HG03439 (cell line): ENCODE results near the gene CLCN7.

Source experiments
- ATAC-seq: cut with Tn5 transposase; IDR thresholded peaks from one replicate; pipeline ENCODE4 v1.9.1; 2021; ENCODE audit warnings: mild to moderate bottlenecking, moderate library complexity; ENCODE audit not compliant: unreplicated experiment

The CLCN7 gene

DNA sequence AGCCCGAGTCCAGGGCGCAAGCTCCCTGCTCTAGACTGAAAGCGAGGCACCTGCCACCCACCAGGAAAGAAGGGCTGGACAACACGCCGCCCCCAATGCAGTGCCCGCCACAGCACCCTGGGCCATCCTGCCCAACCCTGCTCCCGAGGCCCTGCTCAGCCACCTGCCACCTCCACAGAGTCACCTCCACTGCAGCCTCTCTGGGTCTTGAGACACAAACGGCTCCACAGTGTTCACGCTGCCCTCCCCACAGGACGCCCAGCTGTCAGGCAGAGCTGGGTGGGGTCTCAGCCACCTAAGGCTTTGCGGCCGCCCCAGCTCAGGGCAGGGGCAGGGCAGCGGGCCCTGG is 9.3 kb downstream of the CLCN7 start:
- ATAC-seq = no peak

DNA sequence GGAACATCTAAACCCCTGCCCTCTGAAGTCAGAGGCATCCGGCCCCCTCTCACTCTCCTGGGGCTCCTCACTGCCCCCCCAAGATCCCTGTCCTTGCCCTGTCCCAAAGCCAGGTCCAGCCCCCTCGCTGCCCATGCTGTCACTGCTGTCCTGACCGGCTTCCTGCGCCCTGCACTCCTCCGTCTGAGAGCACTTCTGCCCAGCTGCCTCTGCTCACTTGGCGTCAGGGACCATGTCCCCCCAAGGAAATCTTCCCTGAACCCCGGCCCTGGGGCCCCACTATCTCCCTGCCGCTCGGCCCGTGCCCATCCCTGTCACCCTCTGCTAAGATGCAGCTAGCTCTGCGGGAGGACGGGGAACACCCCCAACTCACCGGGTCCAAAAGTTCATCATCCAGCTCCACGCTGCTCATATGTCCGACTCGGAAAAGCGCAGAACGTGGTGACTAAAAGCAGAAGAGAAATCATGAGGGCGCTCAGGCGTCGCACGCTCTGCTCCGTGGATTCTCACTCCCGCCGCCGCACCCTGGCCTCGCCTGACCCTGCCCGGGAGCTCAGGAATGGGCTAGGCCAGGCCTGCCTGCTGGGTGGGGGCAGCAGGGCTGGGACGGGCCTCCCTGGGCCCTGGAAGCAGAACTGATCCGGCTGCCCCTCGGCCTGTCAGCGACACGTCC is 9.8 kb downstream of the CLCN7 start:
- ATAC-seq = no peak

DNA sequence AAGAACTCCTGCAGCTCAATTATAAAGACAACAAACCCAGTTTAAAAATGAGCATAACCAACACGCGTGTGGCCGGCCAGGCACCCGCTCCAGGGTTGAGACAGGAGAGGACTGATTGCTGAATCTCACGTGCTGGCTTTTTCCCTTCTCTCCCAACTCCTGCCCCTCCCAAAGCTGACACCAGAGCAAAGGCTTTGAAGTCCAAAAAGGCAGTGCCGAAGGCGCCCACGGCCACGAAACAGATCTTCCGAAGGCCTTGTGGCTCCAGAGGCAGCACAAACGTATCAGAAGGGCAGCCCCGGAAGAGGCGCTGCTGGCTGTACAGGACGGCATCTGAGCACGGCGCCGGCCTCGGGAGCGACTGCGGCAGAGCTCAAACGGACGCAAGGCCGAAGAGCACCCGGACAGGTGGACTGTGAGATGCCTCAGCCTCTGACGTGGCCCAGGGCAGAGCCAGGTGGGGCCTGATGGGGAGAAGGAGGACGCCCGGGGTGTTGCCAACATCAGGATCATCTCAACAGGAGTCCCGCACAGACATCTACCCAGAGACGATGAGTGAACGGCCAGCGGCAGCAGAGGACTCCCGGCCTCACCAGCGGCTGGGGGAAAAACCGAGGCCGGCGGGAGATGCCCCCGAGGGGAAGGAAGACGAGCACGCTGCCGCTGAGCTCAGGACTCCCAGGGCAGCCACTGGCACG is 10.5 kb downstream of the CLCN7 start:
- ATAC-seq = no peak

DNA sequence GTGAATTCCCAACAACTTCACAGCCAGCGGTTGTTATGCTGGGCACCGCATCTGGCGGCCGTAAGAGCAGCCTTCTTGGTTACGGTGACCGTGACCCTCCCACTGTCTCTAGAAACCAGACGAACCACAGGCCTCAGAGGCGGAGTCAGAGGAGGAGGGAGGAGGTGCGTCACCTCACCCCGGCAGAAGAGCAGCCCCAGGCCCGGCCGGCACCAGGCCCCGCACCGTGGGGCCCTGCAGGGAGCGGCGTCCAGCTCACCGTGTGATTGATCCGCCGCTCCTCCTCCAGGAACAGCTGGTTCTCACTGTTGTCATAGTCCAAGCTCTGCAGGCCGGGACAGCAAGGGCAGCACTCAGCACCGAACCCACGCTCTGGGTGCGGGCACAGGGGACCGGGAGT is 13.7 kb downstream of the CLCN7 start:
- ATAC-seq = no peak

DNA sequence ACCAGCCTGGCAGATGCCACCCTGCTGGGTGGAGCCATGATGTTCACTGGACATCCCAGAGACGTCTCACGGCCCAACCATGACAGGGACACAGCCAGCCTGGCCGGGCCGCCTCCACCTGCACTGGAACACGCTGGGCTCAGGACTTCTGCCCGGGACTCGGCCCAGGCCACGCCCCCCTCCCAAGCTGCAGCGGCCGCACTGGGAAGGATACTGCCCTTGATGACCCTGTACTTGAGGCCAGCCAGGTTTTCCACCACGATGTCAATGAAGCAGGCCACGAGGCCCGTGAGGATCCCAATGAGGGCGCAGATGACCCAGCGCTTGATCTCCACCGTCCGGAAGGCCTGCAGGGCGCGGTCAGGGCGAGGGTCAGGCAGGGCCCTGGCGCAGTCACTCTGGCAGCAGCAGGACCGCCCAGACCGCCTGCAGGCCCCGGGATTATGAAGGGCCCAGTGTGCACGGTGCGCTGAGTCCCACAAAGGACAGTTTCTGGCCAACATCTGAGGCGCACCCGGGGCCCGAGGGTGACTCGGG is 14.2 kb downstream of the CLCN7 start:
- ATAC-seq = no peak

DNA sequence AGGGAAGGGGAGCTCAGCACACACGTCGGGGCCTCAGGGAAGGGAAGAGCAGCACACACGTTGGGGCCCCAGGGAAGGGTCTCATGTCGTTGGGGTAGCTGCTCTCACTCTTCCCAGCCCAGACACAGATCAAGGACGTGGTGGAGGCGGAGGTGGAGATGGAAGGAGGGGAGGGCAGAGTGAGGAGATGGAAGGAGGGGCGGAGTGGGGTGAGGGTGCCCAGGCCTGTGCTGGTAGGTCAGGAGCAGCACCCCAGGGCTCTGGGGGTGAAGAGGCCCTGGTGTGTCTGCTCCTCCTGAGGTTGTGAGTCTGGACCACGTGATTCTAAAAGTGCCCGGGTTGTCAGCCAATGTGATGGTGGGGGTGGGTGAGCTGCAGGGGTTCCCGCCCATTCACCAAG is 14.9 kb downstream of the CLCN7 start:
- no peak for ATAC-seq

DNA sequence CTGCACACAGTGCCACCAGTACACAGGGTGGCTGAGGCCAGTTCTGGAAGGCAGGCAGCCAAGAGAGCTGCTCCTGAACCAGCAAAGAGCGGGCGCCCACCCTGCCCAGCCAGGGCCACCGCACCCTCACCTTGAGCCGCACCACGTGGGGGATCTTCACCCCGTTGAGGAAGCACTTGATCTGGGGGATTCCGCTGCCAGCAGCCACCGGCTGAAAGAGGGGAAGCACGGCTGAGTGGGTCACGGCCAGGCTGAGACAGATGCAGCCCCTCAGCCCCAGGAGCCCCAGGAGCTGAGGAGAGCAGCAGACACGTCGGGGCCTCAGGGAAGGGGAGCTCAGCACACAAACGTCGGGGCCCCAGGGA is 15.9 kb downstream of the CLCN7 start:
- ATAC-seq = no peak

DNA sequence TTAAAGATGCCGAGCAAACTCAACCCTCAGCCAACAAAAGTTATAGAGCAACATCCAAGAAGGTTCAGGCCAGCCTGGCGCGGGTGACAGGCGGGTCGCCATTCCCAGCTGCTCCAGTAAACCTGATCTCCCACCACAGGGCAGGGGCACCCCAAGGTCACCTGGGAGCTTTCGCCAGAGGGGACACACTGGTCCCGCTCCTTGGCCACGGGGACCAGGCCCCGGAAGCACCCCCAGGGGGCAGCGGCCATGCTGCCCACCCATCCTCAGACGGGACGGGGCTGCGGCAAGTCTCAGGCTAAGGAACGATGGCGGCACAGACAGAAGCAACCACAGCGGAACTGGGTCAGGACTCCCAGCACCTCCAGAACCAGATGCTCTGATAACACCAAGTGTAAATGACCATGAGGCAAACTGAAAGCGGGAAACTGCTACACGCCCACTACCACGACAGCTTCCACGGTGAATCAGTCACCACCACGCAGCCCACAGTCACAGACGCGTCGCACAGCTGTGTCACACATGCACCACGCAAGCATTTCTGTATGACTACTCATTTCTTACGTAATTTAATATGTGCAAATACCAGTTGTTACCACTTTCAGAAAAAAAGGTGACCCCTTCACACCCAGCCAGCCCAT is 16.4 kb downstream of the CLCN7 start:
- ATAC-seq = no peak

DNA sequence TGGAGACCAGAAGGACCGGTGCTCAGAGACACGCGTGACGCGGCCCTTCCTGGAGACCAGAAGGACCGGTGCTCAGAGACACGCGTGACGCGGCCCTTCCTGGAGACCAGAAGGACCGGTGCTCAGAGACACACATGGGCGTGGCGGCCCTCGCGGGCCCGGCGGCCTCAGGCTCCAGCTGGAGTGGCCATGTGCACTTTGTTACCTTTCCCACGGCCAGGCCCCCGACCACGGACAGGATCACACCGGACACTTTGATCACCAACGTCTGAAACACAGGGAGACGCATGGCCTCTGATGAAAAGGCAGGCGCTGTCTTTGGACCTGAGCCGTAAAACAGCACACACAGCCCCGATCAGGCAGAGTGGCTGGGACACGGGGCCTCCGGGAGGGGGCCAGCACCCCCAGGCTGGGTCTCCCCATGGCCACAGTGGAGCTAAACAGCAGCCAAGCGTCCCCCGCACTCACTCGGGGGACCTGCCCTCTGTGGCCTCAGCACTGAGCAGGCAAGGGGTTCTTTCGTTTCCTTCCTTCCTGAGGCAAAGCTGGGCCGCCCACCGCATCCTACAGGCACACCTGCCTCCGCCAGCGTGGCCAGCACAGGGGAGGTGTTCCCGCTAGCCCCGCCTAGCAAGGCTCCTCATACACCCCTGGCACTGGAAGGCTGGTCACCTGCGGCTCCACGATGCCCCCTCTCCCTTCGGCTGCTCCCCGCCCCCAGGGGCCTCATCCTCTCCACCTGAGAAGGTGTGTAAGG is 17.2 kb downstream of the CLCN7 start:
- no peak for ATAC-seq

DNA sequence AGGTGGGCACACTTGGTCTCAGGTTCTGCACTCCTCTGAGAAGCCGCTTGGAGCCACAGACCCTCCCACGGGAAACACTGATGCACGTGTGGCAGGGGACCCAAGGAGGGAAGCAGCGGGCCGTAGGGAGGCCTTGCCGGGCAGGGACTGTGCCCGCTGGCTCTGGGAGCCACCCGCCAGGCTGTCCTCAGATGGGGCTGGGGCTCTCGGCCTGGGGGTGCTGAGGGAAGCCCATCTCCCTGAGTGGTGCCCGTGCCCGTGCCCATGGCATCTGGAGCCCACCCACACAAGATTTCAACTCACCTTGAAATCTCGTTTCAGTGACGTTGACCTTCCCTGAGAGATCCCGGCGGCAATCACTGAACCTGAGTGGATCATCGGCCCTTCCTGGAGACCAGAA is 17.9 kb downstream of the CLCN7 start:
- ATAC-seq = no peak

DNA sequence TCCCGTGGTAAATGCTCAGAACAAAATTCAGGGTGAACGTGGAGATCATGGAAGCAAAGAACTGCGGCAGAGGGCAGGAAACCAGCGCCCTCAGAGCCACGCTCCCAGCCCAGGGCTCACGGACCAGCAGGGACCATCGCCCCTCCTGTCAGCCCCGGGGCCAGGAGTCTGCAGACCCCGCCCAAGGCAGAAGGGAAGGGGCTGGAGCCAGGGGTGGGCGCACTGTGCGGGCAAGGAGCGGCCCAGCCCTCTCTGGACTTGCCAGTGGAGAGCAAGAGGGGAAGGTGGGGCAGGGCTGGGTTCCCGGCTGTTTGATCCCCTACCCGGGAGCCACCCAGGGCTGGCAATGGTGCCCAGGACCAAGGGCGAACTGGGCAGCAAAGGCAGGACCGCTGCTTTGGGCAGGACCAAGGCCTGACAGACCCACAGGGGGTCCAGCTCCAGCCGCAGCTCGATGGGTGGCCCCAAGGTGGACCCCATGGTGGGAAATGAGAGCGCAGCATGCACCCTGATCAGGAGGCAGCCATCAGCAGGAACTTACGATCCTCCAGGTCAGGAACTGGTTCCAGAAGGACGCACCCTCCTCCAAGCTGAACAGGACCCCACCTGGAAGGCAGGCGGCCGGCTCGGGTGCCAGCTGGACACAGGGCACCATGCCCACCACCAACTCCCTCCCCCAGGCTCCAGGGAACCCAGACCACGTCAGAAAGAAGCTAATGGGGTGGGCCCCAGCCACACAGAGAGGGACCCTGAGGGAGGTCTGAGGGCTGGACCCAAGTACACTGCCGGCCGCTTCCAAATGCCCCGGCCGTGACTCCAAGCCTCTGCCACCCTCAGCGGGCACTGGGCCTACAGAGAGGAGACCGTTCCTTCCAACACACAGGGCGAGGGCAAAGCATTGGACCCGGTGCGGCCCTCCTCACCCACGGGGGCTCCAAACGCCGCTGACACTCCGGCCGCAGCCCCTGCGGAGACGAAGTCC is 19.3 kb downstream of the CLCN7 start:
- ATAC-seq = no peak

DNA sequence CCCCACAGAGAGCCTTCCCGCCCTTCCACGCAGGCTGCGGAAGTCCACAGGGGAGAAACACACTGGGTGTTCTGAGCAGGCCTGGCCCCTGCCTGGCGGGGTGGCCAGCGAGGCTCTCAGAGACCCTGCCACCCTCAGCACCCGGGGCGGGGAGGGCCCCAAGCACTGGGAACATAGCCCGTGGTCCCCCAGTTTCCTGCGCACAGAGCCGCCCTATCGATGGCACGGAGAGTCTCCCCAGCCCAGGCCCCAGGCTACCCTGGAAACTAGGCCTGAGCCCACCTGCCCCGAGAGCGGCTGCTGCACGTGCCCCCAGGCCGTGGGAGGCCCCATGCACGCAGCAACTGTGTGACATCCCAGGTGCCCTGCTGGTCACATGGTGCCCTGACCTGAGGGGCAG is 20.3 kb downstream of the CLCN7 start:
- ATAC-seq = no peak

DNA sequence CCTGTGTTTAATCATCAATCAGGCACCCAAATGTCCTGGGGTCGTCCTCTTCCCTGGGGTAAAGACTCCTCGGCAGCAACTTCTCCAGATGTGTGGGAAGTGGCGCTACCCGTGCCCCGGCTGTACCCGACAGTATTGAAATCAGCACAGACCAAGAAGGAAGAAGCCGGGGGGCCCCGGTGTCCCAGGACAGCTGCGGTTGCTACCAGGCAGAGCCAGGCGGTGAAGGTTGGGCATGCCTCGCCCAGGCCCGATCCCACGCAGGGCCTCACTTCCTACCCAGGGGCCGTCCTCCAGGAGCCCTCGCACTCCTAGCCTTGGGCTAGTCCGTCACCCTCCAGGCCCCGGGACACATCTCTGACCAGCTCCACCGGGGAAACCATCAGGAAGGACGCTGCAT is 21.5 kb downstream of the CLCN7 start:
- ATAC-seq = no peak

DNA sequence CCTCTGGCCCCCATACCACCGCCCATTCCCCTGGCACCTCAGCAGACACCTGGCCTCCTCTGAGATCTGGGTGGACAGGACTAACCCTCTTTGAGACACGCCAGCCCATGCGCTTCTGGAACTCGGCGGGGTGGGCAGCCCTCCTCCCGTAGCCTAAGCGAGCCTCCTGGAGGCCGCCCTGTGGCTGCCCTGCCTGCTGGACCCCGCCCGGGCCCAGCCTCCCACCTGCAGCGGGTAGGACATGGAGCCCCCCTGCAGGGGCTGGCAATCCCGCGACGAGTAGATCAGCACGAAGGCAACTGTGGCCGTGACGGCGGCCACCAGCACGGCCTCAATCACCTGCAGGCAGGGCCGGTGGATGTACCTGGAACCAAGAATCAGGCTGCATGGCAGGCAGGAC is 22.3 kb downstream of the CLCN7 start:
- no peak for ATAC-seq

DNA sequence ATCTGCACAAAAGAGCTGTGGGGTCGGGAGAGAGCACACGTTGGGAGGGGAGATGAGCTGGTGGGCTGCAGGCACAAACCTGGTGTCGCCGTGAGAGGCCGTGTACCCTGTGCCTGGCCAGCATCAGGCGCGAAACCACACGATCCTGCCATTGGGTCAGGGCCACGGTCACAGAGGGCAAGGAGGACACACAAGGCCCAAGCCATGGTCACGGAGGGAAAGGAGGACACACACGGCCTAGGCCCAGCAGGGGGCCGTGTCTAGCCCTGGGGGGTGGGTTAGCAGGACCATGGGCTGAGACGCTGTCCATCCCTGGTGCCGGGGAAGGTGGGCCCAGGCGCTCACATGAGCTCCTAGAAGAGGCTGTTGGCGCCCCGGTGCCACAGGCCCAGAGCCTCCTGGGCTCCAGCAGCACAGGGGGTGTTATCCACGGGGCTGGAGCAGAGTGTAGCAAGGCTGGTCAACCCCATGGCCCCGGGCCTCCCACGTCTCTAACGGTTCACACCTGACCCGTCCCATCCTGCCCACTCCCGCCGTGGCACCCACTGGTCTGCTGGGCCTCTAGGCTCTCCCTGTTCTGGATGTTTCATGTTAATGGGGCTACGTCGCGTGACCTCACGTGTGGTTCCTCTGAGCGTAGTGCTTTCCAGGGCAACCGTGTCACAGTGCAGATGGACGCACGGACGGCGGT is 23.0 kb downstream of the CLCN7 start:
- ATAC-seq = no peak

DNA sequence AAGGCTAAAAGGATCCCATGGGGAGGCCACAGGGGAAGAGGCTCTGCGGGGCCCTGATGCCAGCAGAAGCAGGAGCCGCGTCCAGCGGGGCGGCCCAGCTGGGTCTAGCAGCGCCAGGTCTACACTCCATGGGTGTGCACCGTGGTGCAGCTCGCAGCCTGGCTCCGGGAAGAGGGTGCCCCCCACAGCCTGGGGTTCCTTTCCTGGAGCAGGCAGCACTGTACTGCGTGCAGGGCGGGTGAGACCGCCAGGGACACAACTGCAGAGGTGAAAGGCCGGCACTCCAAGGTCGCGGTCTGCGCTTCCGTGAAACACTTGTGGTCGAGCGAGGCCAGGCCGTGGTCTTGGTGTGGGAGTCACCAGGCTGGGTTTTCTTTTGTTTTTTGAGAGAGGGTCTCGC is 24.0 kb downstream of the CLCN7 start:
- no peak for ATAC-seq

DNA sequence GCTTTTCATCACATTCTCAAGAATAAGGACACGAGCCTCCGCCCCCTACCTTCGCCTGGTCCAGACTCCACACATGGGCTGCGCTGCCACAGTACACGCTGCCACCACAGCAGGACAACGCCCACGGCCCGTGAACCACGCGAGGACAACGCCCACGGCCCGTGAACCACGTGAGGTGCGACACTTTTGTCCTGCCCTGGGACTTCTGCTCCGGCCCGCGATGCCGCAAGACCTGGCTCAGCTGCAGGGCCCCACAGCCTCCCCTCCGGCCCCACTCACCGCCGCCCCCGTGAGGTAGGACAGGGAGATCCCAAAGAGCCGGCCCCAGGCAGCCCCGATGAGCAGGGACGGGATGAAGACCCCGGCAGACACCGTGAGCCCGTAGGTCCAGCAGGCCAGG is 24.6 kb downstream of the CLCN7 start:
- ATAC-seq = no peak

DNA sequence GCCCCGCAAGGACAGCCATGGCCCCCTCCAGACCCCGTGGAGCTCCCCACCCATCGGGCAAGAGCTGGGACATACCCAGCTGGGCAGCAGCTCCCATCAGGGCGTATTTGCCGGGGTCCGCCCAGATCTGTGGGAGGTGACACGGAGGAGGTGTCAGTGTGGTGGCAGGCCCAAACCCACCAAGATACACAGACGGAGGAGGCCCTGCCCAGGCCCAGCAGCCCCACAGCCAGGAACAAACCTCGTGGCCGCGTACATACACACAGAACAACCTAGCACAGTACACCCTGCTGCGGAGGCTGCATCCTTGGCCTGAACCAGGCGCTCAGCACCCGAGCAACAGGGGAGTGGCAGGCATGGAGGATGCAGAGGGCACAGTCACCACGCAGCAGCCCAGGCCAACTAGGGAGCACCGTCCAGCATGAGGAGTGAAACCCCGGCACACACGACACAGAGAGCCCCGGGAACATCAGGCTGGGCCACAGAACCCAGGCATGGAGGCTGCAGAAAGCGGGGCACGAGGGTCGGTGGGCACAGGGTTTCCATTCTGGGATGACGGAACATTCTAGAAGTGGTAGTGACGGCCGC is 25.5 kb downstream of the CLCN7 start:
- ATAC-seq = no peak

DNA sequence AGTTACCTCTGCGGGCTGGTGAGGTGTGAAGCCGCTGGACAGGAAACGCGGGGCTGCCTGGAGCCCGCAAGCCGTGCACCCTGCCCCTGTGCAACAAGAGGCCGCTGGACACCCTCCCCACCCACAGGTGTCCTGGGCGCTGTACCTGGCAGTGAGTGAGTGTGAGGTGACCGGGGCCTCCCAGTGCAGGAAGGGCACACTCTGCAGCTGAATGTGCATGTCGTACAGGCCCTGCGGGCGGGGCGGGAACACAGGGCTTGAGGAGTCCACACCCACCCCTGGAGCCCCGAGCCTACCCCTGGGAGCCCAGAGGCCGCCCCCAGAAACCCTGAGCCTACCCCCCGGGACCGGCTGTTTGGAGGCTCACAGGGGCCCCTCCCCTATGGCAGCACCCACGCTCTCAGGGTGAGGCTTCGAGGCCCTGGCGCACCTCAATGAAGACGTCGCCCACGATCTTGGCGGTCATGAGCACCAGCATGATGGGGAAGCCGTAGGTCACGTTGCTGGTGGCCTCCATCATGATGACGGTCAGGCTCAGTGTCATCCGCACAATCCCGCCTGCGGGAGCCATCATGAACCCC is 26.2 kb downstream of the CLCN7 start:
- ATAC-seq = no peak
